Aorta (tissue), 5 donors: ENCODE data around the gene CLIC1. TPM values are rescaled to one million over a fixed set of nuclear protein-coding genes. Genes with fewer than 3 reads are reported as not detected.

Experiments used
- ATAC-seq: fragments of 200-7000 bp; cut with Tn5 transposase; one replicate; pipeline ENCODE4 v1.9.1; 2022; ENCODE audit warnings: moderate library complexity; ENCODE audit not compliant: low FRiP score
- DNase-seq, 2 donors: peaks; one replicate each; pipeline ENCODE4 v3.0.0-alpha.2; 2020
- H3K27ac ChIP-seq, 2 donors: one replicate each; pipeline ENCODE4 v1.5.1; 2013; ENCODE audit warnings: low read length in 2 of 2, mild to moderate bottlenecking in 2 of 2, moderate library complexity in 2 of 2, control low read depth in 1 of 2, inconsistent platforms in 1 of 2, low read depth in 1 of 2
- H3K27me3 ChIP-seq, 2 donors: one replicate each; pipeline ENCODE4 v1.6.1; 2013; ENCODE audit warnings: control low read depth in 1 of 2, low read length in 1 of 2, mild to moderate bottlenecking in 1 of 2, moderate library complexity in 1 of 2; ENCODE audit not compliant: insufficient read depth in 2 of 2, control insufficient read depth in 1 of 2
- H3K36me3 ChIP-seq, 2 donors: one replicate each; pipeline ENCODE4 v1.6.1; 2013; ENCODE audit warnings: control low read depth in 1 of 2, low read length in 1 of 2, mild to moderate bottlenecking in 1 of 2; ENCODE audit not compliant: insufficient read depth in 2 of 2, control insufficient read depth in 1 of 2
- H3K4me1 ChIP-seq, 2 donors: one replicate each; pipeline ENCODE4 v1.6.1; 2013; ENCODE audit warnings: low read length in 2 of 2, control low read depth in 1 of 2, mild to moderate bottlenecking in 1 of 2, moderate library complexity in 1 of 2; ENCODE audit not compliant: insufficient read depth in 2 of 2, control insufficient read depth in 1 of 2
- H3K4me3 ChIP-seq, 2 donors: one replicate each; pipeline ENCODE4 v1.5.1; 2013; ENCODE audit warnings: low read length in 2 of 2, control low read depth in 1 of 2, mild to moderate bottlenecking in 1 of 2
- H3K9me3 ChIP-seq: one replicate; pipeline ENCODE4 v1.6.1; 2013; ENCODE audit warnings: mild to moderate bottlenecking, low read length; ENCODE audit not compliant: control insufficient read depth
- WGBS, 2 donors: extraction: QIAGEN DNeasy Blood & Tissue Kit; methylation state at CpG; one replicate each; pipeline ENCODE4 v1.1.7; 2013; 5-methylcytosine and 5-hydroxymethylcytosine counted together
- intact Hi-C, 2 donors: fragments of 100-400 bp; cut with DNase I; formaldehyde crosslinking; loops; one replicate each; pipeline versions ENCODE4 v1.14.2 to v1.15.0; 2022
- long read RNA-seq, 2 donors: library from polyadenylated mRNA; unstranded; transcript quantifications; one replicate each; pipeline ENCODE4 v2.0.0, GENCODE V29; 2020 to 2021
- polyA plus RNA-seq, 2 donors: library from polyadenylated mRNA; stranded (reverse); fragments of 200-250 nt; gene quantifications; one replicate each; pipeline ENCODE4 v1.2.3, GENCODE V29; 2013
- total RNA-seq, 2 donors: library from RNA; stranded (reverse); fragmentation: NEBNext Ultra II Directional; extraction: Animal tissue kit (Norgen Biotek cat#: 25700); gene quantifications; one replicate each; pipeline ENCODE4 v1.2.1, GENCODE V29; 2021
- donor health status: healthy with polysubstance abuse.
- donor health status: Bipolar disorder and iron deficiency.
- donor health status: DM: no; HTN: no; CAD: no.
- donor health status: DM: no; HTN: no; CAD: no.
- donor health status: DM: yes; HTN: yes; CAD: no.

The CLIC1 gene
- total RNA-seq (100 to 1,000 TPM; 303 to 322 TPM), polyA plus RNA-seq (100 to 1,000 TPM; 331 to 368 TPM)
- long read RNA-seq, donor 1, transcript CLIC1-208 (6 exons, 1,254 nt) = major isoform, 490 of 522 reads
- long read RNA-seq, donor 1, transcript CLIC1-210 (7 exons, 1,098 nt) = minor isoform, 8 of 522 reads
- long read RNA-seq, donor 1, partial matches to known transcripts = 8 of 522 reads
- long read RNA-seq, donor 1, other reads (novel, unspliced or antisense) = 16 of 522 reads
- long read RNA-seq, donor 2, transcript CLIC1-208 (6 exons, 1,254 nt) = major isoform, 151 of 173 reads
- long read RNA-seq, donor 2, partial matches to known transcripts = 15 of 173 reads
- long read RNA-seq, donor 2, other reads (novel, unspliced or antisense) = 6 of 173 reads

DNA sequence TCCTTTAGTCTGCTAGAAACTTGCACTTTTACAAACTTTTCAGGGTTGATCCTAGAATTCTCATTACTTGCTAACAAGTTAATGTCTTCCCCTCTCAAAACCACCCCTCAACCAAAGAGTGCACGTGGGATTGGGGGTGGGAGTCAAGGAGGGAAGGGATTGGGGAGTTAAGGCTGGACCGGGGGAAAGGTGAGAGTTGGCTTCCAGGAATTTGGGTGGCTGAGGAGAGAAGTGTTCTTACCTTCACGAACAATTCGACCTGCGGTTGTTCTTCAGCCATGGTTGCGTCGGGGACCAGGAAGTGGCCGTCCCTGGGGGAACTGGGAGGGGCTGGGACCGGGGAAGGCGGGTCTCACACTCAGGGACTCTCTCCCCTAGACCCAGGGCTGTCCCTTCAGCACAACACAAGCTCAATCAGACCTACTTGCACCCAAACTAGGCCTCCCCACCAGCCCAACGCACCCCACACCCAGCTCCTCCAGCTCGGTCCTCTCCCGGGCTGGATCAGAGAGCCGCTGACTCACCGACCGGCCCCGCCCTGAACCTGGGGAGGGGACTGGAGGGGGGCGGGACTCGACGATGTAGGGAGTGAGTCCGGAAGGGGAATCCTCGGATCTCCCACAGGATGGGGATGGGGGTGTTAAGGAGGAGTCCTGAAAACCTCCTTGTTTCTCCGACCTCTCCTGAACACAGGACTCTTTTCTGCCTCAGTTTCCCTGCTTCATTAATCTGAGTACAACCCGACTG lies at the start of gene CLIC1:
Gene CLIC1 (minus strand): TSS at position 510 of the 747 bp plus-strand sequence. CDS start 230 bp downstream, at position 280.
- Histone ChIP-seq H3K4me3 (peak within 1 kb of the TSS; percentile 78 to 90), H3K27ac (peak within 1 kb of the TSS; percentile 81 to 82), H3K4me1 (no peaks in the 10 kb centered on the region), H3K36me3 (peaks cover 2% of the 10 kb centered on the region in 2 donors), H3K9me3 (no peaks in the 10 kb centered on the region), H3K27me3 (no peaks in the 10 kb centered on the region)
- 0% methylated on average over 24 of the region's 24 CpGs for WGBS, 2 donors
- DNase-seq (peak; percentile 93 to 97), ATAC-seq (peak; percentile 86)
- intact Hi-C loops = loop anchor here (1.0 to 5.0 kb wide), 3 partner anchors 56 to 94 kb away; partner anchors contain the start of gene VARS1 (in 1 of the 2)

DNA sequence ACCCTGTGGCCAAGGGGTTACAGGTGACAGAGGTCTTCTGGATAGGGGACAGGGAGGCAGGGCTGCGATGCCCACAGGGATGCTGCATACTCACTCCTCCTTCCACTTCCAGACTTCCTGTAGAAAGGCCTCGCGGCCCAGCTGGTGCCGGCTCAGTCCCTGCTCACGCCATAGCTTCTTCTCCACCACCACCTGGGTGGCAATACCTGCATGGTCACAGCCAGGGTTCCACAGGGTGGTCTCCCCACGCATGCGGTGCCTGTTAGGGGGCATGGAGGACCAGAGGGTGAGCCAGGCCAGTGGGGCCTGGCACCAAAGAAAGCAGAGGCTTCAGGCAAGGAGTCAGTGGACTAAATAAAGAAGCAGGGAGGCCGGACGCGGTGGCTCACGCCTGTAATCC lies 49.1 kb upstream of the CLIC1 start:
- intact Hi-C loops = no loop called here
- no peak overlapping the region for H3K4me3 ChIP-seq
- no peaks in the 10 kb centered on the region for H3K9me3 ChIP-seq
- peaks cover 0 to 5% of the 10 kb centered on the region in 2 donors for H3K36me3 ChIP-seq
- ATAC-seq (no peak), DNase-seq (no peak)
- no peak overlapping the region for H3K27ac ChIP-seq
- 96 to 98% methylated on average over 11 of the region's 11 CpGs for WGBS, 2 donors
- no peaks in the 10 kb centered on the region for H3K27me3 ChIP-seq
- H3K4me1 ChIP-seq = no peaks in the 10 kb centered on the region

DNA sequence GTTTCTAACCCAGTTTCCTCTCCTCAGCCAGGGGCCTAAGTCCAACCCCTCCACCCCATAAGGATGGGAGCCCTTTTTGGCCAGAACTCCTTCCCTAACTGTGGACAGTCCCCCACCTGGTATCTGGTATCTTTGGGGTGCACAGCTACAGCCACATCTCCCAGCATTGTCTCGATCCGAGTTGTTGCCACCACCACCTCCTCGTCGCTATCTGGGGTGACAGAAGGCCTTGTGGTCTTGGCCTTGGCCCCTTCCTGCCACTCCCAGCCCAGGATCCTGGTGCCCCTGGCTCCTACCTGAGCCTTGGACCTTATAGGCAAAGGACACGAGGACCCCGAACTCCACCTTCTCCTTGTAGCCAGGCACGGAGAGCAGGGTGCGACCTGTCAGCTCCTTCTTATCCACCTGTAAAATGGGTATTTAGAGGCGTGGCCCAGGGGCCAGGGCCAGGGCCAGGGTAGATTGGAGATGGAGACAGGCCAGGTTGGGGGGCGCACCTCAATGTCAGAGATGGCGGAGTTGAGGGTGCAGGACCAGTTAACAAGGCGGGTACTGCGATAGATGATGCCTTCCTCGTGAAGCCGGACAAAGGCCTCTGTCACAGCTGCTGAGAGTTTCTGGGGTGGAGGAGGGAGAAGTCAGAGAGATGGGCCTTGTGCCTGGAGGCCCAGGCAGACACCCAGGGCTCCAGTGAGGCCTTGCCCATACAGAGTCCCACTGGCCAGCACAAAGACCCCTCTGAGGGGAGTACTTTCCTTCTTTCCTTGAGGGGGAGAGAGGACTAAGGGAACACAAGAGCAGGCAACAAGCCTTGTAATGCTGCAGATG lies 48.0 kb upstream of the CLIC1 start:
- H3K27me3 ChIP-seq = no peaks in the 10 kb centered on the region
- H3K4me1 ChIP-seq = no peaks in the 10 kb centered on the region
- peaks cover 0 to 5% of the 10 kb centered on the region in 2 donors for H3K36me3 ChIP-seq
- WGBS, 2 donors = 96 to 97% methylated on average over 15 of the region's 15 CpGs
- no peak for DNase-seq
- ATAC-seq = no peak
- intact Hi-C loops = no loop called here
- no peak overlapping the region for H3K27ac ChIP-seq
- H3K9me3 ChIP-seq = no peaks in the 10 kb centered on the region
- no peak overlapping the region for H3K4me3 ChIP-seq

DNA sequence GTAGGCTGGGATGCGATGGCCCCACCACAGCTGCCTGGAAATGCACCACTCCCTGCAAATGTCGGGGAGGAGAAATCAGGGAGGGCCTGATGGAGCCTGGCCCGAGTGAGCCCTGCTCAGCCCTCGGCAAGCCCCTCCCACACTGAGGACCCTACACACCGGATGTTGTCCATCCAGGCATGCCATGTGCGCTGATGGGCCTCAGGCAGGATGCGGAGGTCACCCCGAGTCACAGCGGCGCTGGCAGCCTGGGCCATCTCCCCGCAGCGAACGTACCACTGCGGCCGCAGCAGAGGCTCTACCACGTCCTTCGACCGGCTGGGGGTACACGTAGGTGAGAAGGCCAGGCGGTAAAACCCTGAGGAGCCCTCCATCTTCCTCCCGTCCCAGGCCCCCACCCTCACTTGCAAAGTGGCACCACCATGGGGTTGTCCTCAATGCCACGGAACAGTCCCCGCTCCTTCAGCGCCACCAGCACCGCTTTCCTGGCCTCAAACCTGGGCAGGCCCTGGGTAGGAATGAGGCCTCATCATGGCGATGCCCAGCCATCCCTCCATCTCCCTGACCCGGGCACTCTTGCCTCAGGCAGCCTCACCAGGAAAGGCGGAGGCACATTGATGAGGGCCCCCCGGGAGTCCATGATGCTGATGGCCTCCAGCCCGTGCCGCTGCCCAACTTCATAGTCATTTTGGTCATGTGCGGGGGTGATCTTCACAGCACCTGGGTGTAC lies 46.0 kb upstream of the CLIC1 start:
- H3K36me3 ChIP-seq = peaks cover 0 to 5% of the 10 kb centered on the region in 2 donors
- 91 to 94% methylated on average over 31 to 32 of the region's 32 CpGs for WGBS, 2 donors
- DNase-seq (no peak), ATAC-seq (no peak)
- intact Hi-C loops = no loop called here
- no peak overlapping the region for H3K27ac ChIP-seq
- H3K4me1 ChIP-seq = no peaks in the 10 kb centered on the region
- no peak overlapping the region for H3K4me3 ChIP-seq
- no peaks in the 10 kb centered on the region for H3K9me3 ChIP-seq
- no peaks in the 10 kb centered on the region for H3K27me3 ChIP-seq

DNA sequence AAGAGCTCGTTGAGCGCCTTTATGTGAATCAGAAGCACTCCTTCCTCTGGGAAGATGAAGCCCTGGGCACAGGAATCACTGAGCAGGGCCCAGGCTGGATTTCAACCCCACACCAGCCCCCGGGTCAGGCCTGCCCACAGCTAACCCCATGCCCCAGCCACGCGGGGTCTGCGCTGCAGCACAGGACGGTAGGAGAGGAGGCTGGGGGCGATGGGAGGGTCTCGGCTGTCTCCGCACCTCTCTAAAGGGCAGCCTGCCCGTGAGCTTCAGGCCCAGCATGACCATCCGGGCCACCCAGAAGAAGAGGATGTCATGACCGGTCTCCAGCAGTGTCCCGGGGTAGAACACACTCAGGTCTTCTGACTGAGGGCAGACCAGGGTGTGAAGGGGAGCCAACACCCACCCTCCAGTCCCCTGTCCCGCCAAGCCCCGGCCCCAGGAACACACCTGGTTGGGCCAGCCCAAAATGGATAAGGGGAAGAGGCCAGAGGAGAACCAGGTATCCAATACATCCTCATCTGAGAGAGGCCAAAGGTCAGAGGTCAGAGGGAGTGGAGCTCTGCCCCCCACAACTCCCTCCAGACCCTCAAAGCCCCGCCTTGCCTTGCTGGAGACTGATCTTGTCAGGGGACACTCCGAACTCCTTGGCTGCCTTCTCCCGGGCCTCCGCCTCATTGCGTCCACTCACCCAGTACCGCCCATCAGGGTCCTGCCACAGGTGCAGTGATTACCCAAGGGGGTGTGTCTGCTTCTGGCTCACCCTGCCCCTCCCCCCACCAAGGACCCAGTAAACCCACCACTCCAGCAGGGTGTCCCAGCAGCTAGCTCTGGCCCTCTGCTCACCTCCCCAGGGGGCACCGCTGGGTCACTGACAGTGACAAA lies 45.2 kb upstream of the CLIC1 start:
- ATAC-seq = no peak
- 94 to 95% methylated on average over 23 of the region's 23 CpGs for whole genome bisulfite sequencing, 2 donors
- H3K4me1 ChIP-seq = no peaks in the 10 kb centered on the region
- H3K9me3 ChIP-seq = no peaks in the 10 kb centered on the region
- no peak for DNase-seq
- H3K27ac ChIP-seq = no peak overlapping the region
- no peaks in the 10 kb centered on the region for H3K27me3 ChIP-seq
- H3K36me3 ChIP-seq = peaks cover 0 to 5% of the 10 kb centered on the region in 2 donors
- H3K4me3 ChIP-seq = no peak overlapping the region
- intact Hi-C loops = no loop called here

DNA sequence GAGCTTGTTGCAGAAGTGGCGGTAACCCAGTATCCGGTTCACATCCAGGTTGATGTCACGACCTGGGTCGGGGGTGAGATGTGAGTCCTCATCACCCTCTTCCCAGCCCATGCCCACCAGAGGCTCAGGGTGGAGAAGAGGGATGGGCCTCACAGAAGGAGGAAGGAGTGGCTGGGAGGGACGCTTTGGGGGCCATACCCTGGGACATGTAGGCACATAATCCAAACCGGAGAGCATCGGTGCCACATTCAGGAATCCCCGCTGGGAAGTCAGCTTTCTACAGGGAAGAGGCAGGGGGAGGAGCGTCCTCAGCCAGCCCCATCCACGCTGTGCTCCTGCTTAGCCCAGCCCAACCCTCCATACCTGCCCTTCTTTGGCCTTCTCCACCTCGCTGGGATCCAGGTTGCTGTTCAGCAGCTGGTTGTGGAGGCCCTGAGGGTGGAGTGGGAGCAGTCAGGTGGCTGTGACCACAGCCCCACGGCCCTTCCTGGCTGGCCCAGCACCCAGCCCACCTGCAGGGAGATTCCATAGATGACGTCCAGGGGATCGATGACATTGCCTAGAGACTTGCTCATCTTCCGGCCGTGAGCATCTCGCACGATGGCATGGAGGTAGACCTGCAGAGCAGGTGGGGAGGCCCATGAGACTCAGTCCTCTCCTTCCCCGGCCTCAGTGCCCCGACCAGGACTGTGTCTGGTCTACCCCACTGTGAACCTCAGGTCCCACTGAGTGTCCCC lies 44.3 kb upstream of the CLIC1 start:
- 88% methylated on average over 20 of the region's 20 CpGs for WGBS, 2 donors
- DNase-seq (no peak), ATAC-seq (no peak)
- Histone ChIP-seq H3K27me3 (no peaks in the 10 kb centered on the region), H3K27ac (no peak overlapping the region), H3K9me3 (no peaks in the 10 kb centered on the region), H3K4me1 (no peaks in the 10 kb centered on the region), H3K4me3 (no peak overlapping the region), H3K36me3 (peaks cover 0 to 5% of the 10 kb centered on the region in 2 donors)
- intact Hi-C loops = no loop called here

DNA sequence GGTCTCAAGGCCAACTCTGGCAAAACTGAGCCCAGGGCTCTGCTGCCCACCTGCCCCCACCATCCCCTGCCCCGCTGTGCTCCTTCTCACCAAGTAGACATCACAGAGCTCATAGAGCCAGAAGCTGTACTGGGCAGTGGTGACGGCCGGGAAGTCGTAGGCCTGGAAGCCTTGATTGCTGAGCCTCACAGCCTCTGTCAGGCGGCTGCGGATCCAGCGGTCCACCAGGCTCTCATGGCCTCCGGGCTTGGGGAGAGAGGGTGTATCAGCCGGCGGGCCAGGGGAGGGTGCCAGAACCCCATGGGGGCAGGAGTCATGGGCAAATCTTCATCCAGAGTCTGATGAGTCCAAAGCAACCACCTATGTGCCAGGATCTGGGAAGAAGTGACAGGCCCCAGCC lies 43.6 kb upstream of the CLIC1 start:
- ATAC-seq = no peak
- no peak overlapping the region for H3K27ac ChIP-seq
- peaks cover 0 to 5% of the 10 kb centered on the region in 2 donors for H3K36me3 ChIP-seq
- H3K27me3 ChIP-seq = no peaks in the 10 kb centered on the region
- no peak overlapping the region for H3K4me3 ChIP-seq
- H3K4me1 ChIP-seq = no peaks in the 10 kb centered on the region
- 89 to 93% methylated on average over 10 of the region's 10 CpGs for WGBS, 2 donors
- H3K9me3 ChIP-seq = no peaks in the 10 kb centered on the region
- no peak for DNase-seq
- intact Hi-C loops = no loop called here
